D721Med (cell line): ENCODE measurements around the gene MIB1.

Source experiments
- DNase-seq: peaks from one replicate; pipeline ENCODE4 v3.0.0; 2011; ENCODE audit warnings: low spot score; ENCODE audit not compliant: insufficient read length
- FAIRE-seq: peaks from 2 replicates; lab custom pipeline; 2011; peaks lifted over from hg19 to GRCh38; lab: Jason Lieb, UNC
- TF ChIP-seq, protein P1 (sequence below): IDR thresholded peaks from 2 replicates; pipeline ENCODE4 v1.5.1; 2012; ENCODE audit warnings: mild to moderate bottlenecking, control low read depth; ENCODE audit not compliant: insufficient read depth; ENCODE audit errors: missing control alignments

MIB1 gene

DNA sequence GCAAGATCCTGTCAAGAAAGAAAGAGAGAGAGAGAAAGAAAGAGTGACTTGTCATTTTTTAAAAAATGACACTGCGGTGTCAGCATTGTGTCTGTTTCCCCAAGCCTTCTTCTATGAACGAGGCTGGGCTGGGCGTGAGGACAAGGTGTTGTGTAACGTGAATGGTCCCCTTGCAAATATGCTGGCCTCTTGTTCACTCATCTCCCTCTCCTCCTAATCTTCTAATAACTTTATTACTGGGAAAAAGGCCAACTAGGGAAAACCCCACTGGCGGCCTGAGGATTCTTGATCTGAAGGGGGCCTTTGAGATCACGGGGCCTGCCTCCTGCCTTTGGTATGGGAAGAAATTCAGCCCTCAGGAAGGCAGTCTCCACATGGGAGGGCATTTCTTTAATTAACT is 163.1 kb downstream of the MIB1 start:
- no peak for FAIRE-seq
- TF ChIP-seq, protein P1, sequence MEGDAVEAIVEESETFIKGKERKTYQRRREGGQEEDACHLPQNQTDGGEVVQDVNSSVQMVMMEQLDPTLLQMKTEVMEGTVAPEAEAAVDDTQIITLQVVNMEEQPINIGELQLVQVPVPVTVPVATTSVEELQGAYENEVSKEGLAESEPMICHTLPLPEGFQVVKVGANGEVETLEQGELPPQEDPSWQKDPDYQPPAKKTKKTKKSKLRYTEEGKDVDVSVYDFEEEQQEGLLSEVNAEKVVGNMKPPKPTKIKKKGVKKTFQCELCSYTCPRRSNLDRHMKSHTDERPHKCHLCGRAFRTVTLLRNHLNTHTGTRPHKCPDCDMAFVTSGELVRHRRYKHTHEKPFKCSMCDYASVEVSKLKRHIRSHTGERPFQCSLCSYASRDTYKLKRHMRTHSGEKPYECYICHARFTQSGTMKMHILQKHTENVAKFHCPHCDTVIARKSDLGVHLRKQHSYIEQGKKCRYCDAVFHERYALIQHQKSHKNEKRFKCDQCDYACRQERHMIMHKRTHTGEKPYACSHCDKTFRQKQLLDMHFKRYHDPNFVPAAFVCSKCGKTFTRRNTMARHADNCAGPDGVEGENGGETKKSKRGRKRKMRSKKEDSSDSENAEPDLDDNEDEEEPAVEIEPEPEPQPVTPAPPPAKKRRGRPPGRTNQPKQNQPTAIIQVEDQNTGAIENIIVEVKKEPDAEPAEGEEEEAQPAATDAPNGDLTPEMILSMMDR = no peak
- DNase-seq = no peak

DNA sequence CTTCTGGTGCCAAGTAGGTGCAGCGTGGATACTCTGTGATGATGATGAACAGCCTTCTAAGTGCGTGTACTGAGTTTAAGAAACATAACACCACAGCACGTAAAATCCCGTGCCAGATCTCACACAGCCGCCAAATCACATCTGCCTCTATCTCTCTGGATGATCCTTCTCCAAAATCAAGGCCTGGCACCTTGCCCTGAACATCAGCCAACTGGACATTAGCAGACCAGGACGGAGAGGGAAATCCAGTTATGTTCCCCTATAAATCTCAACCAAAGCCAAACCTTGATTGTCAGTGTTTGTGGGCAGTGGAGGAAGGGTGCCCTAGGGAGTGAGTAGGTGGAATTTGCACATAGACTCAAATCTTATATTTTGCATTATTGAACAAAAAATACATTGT is 164.3 kb downstream of the MIB1 start:
- FAIRE-seq (no peak), DNase-seq (no peak)
- TF ChIP-seq, protein P1 = no peak

DNA sequence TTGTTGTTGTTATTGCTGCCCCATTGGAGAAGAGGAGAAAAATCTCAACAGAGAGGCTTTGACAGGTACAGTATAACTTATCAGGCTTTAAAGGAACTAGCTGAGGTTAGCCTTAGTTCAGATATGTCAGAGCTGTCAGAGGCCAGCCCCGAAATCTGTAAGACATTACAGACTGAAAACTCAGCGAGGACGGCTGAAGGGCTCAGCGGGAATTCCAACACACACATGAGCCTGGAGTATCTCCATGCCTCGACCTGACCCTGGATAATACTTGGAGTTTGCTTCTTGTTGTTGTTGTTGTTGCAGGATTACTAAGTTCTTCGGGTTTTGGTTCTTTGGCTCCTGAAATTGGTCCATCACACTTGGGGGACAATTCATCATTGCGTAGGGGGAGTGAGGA is 166.9 kb downstream of the MIB1 start:
- FAIRE-seq = no peak
- TF ChIP-seq, protein P1 = no peak
- DNase-seq = no peak

DNA sequence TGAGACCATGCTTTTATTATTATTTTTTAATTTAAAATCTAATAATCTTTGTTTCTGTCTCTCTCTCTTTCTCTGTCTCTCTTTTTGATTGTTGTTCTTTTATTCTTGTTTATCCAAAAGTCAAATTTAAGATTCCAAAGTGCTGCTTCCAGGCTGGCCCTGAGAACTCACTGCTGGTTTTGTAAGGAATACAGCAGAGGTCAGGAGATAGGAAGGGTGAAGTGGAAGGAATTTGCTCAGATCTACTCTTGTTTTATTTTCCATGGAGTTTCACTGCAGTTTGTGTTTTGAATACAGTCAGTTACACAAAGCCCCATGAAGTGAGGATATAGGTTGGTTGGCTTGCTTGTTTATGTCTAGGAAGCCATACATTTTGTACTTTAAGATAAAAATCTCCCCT is 168.1 kb downstream of the MIB1 start:
- TF ChIP-seq, protein P1 = no peak
- DNase-seq (no peak), FAIRE-seq (no peak)

DNA sequence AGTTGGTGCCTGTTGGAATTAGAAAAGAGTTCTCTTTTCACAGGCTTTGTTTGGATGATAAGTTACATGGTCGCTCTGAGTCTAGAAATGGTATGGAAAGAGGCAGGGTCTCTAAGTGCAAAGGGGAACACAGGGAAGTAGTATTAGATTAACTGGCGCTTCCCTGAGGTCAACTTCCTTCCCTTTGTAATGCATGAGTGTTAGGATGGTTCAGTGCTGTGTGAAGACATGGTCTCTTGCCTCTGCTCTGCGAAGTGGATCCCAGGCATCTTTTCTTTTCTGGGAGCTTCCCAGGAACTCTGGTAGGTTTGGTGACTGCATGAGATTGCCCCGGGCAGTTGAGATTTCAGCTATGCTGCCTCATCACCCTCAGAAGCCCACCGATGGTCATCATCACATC is 170.3 kb downstream of the MIB1 start:
- FAIRE-seq = no peak

DNA sequence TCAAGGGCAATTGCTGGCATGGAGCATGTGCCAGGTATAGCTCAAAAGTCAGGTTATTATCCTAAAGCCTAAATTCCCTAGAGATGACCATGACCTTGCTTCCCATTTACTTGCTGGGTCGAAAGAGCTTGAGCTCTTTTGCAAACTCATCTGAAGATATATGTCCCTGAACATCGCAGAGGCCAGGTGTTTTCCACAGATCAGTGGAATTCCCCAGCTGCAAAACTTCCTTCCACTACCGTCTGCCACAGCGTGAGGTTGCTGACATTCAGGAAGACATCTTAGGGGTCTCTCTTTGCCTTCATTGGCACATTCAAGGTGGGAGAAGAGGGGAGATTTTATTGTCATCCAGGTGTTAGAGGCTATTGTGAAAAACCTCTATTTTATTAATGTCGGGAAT is 171.0 kb downstream of the MIB1 start:
- no peak for DNase-seq
- FAIRE-seq = no peak
- TF ChIP-seq, protein P1 = no peak

More for the DNA sequence above, 170.3 kb downstream of the MIB1 start:
- TF ChIP-seq, protein P1 = no peak
- DNase-seq = no peak

DNA sequence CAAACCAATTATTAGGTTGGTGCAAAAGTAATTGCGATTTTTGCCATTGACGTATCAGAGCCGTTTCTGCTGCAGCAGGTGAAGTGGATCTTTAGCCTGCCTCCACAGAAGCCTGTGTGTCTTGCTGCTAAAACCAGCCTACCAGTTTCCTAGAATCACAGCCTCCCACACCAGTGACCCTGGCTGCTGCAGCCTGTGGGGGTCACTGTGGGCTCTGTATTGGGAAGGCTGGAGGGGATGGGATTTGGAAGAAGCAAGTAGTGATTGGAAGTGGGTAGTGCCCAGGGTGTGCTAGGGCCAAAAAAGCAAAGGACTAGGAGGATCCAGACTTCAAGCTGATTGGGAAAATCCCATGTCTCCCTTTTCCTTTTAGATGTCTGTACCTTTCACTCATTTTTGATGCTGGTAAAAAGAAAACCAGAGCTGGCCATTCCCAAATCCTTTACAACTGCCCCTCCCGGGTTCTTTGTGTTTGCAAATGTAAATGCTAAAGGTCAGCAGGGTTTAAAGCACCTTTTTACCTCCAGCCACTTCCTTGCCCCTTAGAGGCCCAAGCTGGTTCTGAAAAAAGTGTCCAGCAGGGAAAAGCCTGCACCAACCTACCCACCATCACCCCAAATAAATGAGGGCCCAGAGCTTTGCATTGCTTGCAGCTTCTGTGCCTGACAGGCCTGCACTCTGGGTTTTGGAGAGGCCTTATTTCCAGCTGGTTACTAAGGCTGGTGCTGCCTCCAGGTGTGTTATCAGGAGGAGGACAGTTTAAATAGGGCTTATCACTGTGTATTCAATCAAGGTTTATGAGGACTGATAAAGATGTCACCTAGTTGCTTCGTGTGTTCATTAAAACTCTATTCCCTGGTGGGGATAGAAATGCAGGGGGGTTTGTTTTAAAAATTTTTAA is 172.0 kb downstream of the MIB1 start:
- no peak for DNase-seq
- no peak for FAIRE-seq
- TF ChIP-seq, protein P1 = no peak
